ENCODE results near the gene SLC25A21. TPM values are rescaled to one million over a fixed set of nuclear protein-coding genes. Genes with fewer than 3 reads are reported as not detected.
"Not testable (repeated sequence)": the region's sequence is repeated elsewhere in the genome, so short reads cannot be mapped to it uniquely, and the experiment has no call there.

The SLC25A21 gene
- total RNA-seq, 1 experiment from 2014 or later: 1.3 TPM

DNA sequence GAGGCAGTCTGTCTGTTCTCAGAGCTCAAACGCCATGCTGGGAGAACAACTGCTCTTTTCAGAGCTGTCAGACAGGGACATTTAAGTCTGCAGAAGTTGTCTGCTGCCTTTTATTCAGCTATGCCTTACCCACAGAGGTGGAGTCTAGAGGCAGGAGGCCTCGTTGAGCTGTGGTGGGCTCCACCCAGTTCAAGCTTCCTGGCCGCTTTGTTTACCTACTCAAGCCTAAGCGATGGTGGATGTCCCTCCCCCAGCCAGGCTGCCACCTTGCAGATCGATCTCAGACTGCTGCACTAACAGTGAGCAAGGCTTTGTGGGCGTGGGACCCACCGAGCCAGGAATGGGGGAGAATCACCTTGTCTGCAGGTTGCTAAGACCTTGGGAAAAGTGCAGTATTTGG lies 473.0 kb downstream of the SLC25A21 start:
- in situ Hi-C loops (cut with HindIII; ENCODE audit: low pct_unique_long_range_greater_than_20kb, low sequenced_read_pairs); DNase-seq (ENCODE audit: low read depth): not testable (repeated sequence)

GRCh38 chr14:36690311-36691040 lies 481.9 kb downstream of the SLC25A21 start:
- DNase-seq (ENCODE audit: low read depth): peak; percentile 26
- in situ Hi-C loops (cut with HindIII; ENCODE audit: low pct_unique_long_range_greater_than_20kb, low sequenced_read_pairs): no loop called here

- no peak for DNase-seq (ENCODE audit: low read depth)
- in situ Hi-C loops (cut with HindIII; ENCODE audit: low pct_unique_long_range_greater_than_20kb, low sequenced_read_pairs): no loop called here
Measured at GRCh38 chr14:36684946-36685345, 487.5 kb downstream of the SLC25A21 start.

GRCh38 chr14:36683083-36683724 lies 489.2 kb downstream of the SLC25A21 start:
- in situ Hi-C loops (cut with HindIII; ENCODE audit: low pct_unique_long_range_greater_than_20kb, low sequenced_read_pairs): no loop called here

DNA sequence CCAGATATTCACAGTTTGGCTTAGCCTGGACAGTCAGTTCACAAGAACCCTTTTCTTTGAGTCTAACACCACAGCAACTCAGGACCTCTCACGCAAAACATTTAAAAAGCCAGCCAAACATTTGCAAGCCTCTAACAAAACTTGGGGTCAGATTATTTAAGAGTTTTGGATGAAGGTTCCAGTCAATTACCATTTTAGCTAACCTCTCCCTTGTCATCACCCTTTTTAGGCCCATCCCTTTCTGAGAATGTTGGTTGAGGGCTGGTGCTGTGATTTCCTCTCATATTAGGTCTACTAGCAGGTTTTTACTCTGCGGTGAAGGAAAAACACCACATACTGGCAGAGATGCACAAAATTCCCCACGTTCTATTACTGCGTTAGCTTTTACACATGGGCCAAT lies 490.1 kb downstream of the SLC25A21 start:
- no peak for DNase-seq (ENCODE audit: low read depth)
- in situ Hi-C loops (cut with HindIII; ENCODE audit: low pct_unique_long_range_greater_than_20kb, low sequenced_read_pairs): no loop called here

More at GRCh38 chr14:36683083-36683724, 489.2 kb downstream of the SLC25A21 start:
- no peak for DNase-seq (ENCODE audit: low read depth)

GRCh38 chr14:36676236-36676635 lies 496.2 kb downstream of the SLC25A21 start:
- no peak for DNase-seq (ENCODE audit: low read depth)
- in situ Hi-C loops (cut with HindIII; ENCODE audit: low pct_unique_long_range_greater_than_20kb, low sequenced_read_pairs): no loop called here

DNA sequence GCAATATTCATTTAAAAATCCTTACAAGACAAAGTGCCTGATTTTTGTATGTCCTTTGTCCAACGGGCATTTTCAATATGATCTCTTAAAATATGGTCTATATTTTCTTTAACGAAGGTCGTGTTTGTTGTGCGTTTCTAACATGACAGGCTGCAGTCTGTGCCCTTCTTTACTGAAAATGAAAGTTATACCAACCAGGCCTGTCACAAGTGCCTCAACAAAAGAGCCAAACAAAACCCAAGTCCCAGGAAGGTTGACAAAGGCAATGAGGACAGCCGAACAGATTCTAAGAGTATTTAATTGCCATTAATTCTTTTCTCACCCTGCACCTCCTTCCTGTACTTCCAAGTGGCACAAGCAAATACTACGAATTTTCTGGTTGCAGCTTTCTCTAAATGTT lies 496.8 kb downstream of the SLC25A21 start:
- in situ Hi-C loops (cut with HindIII; ENCODE audit: low pct_unique_long_range_greater_than_20kb, low sequenced_read_pairs): no loop called here
- DNase-seq (ENCODE audit: low read depth): no peak

DNA sequence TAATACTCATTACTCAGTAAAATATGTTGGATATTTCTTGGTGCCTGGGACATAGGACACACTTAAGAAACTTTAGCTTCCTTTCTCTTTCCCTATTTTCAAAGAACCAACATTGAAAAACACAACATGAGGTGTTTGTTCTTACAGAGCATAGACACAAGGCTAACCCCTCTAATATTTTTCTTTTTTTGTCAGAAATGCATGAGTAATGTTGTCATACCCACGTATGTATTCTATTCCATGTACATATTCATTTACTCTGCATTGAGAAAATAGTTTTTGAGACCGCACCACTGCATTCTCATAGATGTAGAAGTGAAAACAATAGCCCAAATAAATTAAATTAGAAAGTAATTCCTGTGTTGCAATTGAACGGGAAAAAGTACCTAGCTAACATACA lies 497.7 kb downstream of the SLC25A21 start:
- in situ Hi-C loops (cut with HindIII; ENCODE audit: low pct_unique_long_range_greater_than_20kb, low sequenced_read_pairs): no loop called here
- no peak for DNase-seq (ENCODE audit: low read depth)

GRCh38 chr14:36672095-36672494 lies 500.3 kb downstream of the SLC25A21 start:
- no peak for DNase-seq (ENCODE audit: low read depth)
- in situ Hi-C loops (cut with HindIII; ENCODE audit: low pct_unique_long_range_greater_than_20kb, low sequenced_read_pairs): no loop called here

DNA sequence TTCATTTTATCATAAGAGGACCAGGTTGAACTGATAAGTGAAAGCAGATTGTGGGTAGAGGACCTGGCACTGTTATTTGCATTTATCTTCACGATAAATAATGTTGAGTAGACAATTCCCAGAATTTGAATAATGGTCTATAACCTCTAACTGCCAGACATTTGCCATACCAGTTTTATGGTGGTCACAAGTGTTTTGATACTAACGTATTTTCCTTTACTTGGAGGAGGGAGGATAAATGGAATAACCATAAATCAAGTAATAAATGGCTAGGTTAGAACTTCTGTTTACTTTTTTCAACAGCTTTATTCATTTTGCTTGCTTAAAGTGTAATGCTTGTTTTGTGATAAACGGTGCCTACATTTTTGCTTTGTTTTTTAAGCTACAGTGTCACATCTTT lies 501.3 kb downstream of the SLC25A21 start:
- no peak for DNase-seq (ENCODE audit: low read depth)
- in situ Hi-C loops (cut with HindIII; ENCODE audit: low pct_unique_long_range_greater_than_20kb, low sequenced_read_pairs): no loop called here

DNA sequence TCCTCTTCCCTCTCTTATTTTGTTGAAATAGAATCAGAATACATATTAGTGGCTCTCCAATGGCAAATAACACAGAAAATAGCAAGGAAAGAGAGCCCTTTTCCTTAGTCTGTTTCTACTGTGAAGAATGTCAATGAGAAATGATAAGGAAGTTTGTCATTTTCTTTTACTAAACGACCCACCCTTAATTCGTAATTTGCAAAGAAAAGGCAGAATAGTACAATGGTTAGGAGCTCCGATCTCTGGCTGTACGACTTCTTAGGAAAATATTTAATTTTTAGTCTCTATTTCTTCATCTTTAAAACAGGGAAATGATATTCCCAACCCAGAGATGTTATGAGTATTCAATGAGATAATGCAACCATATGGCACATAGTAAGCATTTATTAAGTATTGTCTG lies 504.7 kb downstream of the SLC25A21 start:
- DNase-seq (ENCODE audit: low read depth): no peak
- in situ Hi-C loops (cut with HindIII; ENCODE audit: low pct_unique_long_range_greater_than_20kb, low sequenced_read_pairs): no loop called here

GRCh38 chr14:36666416-36667206 lies 505.8 kb downstream of the SLC25A21 start:
- in situ Hi-C loops (cut with HindIII; ENCODE audit: low pct_unique_long_range_greater_than_20kb, low sequenced_read_pairs): no loop called here
- DNase-seq (ENCODE audit: low read depth): no peak

DNA sequence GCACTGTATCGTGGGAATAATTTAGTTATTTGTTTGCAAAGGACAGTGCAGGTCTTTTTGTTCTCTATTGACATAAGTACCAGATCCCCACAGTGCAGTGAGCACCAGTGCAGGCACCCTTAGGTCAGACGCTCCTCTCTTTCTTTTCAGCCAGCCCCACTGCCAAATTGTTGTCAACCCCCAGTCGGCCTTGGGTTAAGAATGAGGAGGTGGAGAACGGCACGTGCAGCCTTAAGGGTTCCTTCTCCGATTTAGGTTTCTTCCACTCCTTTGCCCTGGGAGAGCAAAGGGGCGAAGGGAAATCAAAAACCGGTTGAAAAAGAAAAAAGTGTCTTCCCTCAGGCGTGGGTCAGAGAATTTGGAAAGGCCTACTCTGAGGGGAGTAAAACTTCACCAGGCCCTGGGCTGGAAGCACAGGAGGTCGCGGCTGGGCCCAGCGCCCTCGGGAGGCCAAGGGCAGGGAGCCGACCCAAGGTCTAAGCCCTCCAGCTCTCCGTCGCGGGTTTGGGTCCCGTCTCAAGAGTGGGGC lies 506.5 kb downstream of the SLC25A21 start:
- DNase-seq (ENCODE audit: low read depth): no peak
- in situ Hi-C loops (cut with HindIII; ENCODE audit: low pct_unique_long_range_greater_than_20kb, low sequenced_read_pairs): no loop called here

- no peak for DNase-seq (ENCODE audit: low read depth)
- in situ Hi-C loops (cut with HindIII; ENCODE audit: low pct_unique_long_range_greater_than_20kb, low sequenced_read_pairs): no loop called here
Measured at GRCh38 chr14:36664322-36665193, 507.8 kb downstream of the SLC25A21 start.

DNA sequence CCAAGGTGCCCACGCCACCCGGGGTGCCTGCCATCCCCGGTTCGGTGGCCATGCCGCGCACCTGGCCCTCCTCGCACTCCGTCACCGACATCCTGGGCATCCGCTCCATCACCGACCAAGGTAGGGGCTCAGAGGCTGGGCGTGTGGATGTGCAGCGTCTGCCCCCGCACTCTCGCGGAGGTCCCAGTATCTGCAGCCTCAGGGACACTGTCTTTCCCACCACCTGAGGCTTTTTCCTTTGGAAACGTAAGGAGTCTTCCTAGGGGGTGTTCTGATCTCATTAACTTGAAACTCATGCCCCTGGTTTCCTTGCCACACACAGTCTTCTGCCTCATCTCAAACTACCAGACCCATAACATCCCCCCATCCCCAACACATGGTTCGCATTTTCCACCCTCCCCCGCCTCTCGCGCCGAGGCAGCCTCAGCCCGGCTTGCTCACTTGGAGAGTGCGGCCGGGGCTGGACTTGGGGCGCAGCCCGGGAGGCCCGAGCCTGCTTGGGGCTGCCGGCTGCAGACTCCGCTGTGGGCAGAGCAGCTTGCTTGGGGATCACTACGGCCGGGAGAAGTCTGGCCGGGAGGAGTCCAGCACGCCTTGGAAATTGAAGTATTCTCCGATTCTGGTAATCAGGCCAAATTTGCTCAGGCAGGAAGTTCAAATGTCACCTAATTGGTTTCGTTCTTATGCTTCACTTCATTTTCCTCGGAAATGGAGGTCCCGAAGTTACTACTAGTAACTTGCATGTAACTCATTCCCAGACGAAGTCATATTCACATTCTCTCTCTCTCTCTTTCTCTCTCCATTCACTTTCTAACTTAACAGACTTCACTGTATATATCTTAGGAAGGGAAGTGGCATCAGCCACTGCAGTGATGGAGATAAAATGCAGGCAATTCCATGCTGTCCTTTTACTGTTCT lies 508.7 kb downstream of the SLC25A21 start:
- DNase-seq (ENCODE audit: low read depth): no peak
- in situ Hi-C loops (cut with HindIII; ENCODE audit: low pct_unique_long_range_greater_than_20kb, low sequenced_read_pairs): no loop called here

- DNase-seq (ENCODE audit: low read depth): no peak
- in situ Hi-C loops (cut with HindIII; ENCODE audit: low pct_unique_long_range_greater_than_20kb, low sequenced_read_pairs): no loop called here
Measured at GRCh38 chr14:36662543-36663403, 509.6 kb downstream of the SLC25A21 start.

Data from Caki2 (cell line).